Measurements from ENCODE around the gene ZNF616. TPM values are rescaled to one million over a fixed set of nuclear protein-coding genes. Genes with fewer than 3 reads are reported as not detected.
"Not testable (repeated sequence)": the region's sequence is repeated elsewhere in the genome, so short reads cannot be mapped to it uniquely, and the experiment has no call there.

Gene ZNF616
- total RNA-seq, 1 donor from 2014 or later, result 18.5 TPM

DNA sequence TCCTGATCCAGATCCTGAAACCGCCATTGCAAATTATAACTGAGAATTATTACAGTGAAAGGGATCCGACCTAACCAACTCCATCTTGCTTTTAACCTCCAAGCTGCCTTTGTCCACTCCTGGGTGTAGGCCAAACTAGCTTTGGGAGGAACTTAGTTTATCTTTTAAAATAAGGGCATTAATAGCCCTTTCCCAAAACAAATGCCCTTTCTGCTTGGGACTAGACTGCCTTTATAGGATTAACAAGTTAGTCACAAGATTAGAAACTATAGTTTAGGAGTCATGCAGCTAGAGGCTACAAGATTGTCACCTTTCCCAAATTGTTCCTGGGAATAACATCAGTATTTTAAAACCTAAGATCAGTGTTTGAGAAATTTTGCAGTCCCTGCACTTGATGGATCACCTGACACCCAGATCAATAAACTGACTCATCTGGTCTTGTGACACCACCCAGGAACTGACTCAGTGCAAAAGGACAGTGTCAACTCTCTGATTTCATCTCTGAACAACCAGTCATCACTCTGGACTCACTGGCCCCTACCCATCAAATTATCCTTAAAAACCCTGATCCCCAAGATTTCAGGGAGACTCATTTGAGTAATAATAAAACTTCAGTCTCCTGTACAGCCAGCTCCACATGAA is 40.1 kb downstream of the ZNF616 start:
- H3K27ac Mint-ChIP-seq (ENCODE audit: unreplicated experiment), result no peak overlapping the region
- peaks cover under 1% of the 10 kb centered on the region for H3K27me3 Mint-ChIP-seq (ENCODE audit: unreplicated experiment)
- TF ChIP-seq, protein P1, sequence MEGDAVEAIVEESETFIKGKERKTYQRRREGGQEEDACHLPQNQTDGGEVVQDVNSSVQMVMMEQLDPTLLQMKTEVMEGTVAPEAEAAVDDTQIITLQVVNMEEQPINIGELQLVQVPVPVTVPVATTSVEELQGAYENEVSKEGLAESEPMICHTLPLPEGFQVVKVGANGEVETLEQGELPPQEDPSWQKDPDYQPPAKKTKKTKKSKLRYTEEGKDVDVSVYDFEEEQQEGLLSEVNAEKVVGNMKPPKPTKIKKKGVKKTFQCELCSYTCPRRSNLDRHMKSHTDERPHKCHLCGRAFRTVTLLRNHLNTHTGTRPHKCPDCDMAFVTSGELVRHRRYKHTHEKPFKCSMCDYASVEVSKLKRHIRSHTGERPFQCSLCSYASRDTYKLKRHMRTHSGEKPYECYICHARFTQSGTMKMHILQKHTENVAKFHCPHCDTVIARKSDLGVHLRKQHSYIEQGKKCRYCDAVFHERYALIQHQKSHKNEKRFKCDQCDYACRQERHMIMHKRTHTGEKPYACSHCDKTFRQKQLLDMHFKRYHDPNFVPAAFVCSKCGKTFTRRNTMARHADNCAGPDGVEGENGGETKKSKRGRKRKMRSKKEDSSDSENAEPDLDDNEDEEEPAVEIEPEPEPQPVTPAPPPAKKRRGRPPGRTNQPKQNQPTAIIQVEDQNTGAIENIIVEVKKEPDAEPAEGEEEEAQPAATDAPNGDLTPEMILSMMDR (IDR thresholded peaks at IDR 0.05; ENCODE audit: unreplicated experiment), result no peak
- peaks cover 4% of the 10 kb centered on the region for H3K4me1 Mint-ChIP-seq (ENCODE audit: unreplicated experiment)
- H3K9me3 Mint-ChIP-seq (ENCODE audit: unreplicated experiment), result peaks cover 8% of the 10 kb centered on the region
- no peak overlapping the region for H3K4me3 Mint-ChIP-seq (ENCODE audit: unreplicated experiment)
- DNase-seq (ENCODE audit: low spot score), result no peak
- peaks cover 19% of the 10 kb centered on the region for H3K36me3 Mint-ChIP-seq (ENCODE audit: low read depth, unreplicated experiment)

DNA sequence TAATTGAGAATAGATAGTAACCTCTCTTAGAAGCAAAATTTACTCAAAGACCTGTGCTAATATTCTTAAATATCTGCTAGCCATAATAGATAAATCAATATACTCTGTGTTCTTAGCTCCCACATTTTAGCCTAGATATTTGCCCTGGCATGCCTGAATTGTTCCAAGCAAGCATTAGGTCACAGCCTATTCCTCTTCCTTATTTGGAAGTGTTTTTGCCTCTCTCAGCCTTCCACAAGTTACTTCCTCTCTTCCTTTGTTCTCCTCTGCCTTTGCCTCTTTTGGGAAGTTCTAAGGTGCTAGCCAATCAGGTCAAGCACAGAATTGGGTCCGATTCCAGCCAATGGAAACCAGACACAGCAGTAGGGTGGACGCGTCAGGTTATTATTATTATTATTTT is 43.3 kb downstream of the ZNF616 start:
- H3K9me3 Mint-ChIP-seq (ENCODE audit: unreplicated experiment); H3K27me3 Mint-ChIP-seq (ENCODE audit: unreplicated experiment); DNase-seq (ENCODE audit: low spot score); H3K27ac Mint-ChIP-seq (ENCODE audit: unreplicated experiment): not testable (repeated sequence)
- peak overlapping the region; percentile 96 for H3K4me3 Mint-ChIP-seq (ENCODE audit: unreplicated experiment)
- H3K4me1 Mint-ChIP-seq (ENCODE audit: unreplicated experiment), result peaks cover 15% of the 10 kb centered on the region
- H3K36me3 Mint-ChIP-seq (ENCODE audit: low read depth, unreplicated experiment), result peaks cover 32% of the 10 kb centered on the region

DNA sequence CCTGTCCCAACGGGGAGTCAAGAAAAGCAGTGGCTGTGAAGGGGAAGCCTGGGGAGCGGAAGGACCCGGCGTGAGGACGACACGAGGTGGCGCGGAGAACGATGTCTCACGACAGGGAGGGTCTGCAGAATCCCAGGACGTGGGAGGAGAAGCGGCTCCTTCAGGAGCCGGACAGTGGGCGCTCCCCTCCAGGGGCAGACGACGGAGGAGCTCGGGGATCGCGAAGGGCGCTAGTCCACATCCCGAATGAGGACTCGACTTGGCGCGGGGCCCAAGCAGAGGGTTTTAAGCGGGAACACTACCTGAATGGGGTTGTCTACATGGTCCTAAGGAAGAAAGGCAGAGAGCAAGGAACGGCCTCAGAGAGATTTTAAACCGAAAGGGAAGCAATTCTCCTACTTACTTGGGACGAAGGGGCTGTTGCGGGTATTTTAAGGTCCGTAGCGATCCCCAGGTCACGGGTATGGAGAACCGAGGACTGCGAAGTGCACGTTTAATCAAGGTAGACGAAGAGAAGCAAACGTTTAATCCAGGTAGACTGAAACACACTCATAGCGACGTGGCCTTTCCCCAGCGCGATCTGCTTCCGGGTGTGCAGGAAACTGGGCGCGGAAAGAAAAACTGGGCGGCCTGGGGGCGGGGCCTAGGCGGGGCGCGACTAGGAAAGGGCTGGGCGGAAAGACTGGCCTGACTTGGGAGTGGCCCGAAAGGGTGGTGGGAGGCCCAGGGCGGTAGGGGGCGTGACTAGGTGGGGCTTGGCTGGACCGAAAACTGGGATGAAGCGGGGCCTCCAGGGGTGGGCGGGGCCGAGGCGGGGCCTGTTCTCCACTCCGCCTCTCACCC is 44.3 kb downstream of the ZNF616 start, which contains the start of gene ZNF841:
Gene ZNF841, minus strand, starts transcription at position 594 of the 843 bp plus-strand sequence. CDS start 10,964 bp downstream, outside the sequence.
- Mint-ChIP-seq H3K9me3 (ENCODE audit: unreplicated experiment) (peaks cover 13% of the 10 kb centered on the region), H3K36me3 (ENCODE audit: low read depth, unreplicated experiment) (peaks cover 40% of the 10 kb centered on the region), H3K4me1 (ENCODE audit: unreplicated experiment) (peaks cover 15% of the 10 kb centered on the region), H3K4me3 (ENCODE audit: unreplicated experiment) (peak within 1 kb of the TSS; percentile 96), H3K27ac (ENCODE audit: unreplicated experiment) (peak within 1 kb of the TSS; percentile 86), H3K27me3 (ENCODE audit: unreplicated experiment) (peaks cover 7% of the 10 kb centered on the region)
- DNase-seq (ENCODE audit: low spot score), result peak; percentile 84
- TF ChIP-seq, protein P1 (IDR thresholded peaks at IDR 0.05; ENCODE audit: unreplicated experiment), result no peak

- TF ChIP-seq, protein P1 (IDR thresholded peaks at IDR 0.05; ENCODE audit: unreplicated experiment), result no peak
- Mint-ChIP-seq H3K9me3 (ENCODE audit: unreplicated experiment) (peaks cover 13% of the 10 kb centered on the region), H3K27me3 (ENCODE audit: unreplicated experiment) (peaks cover 7% of the 10 kb centered on the region), H3K36me3 (ENCODE audit: low read depth, unreplicated experiment) (peaks cover 47% of the 10 kb centered on the region), H3K4me1 (ENCODE audit: unreplicated experiment) (peaks cover 15% of the 10 kb centered on the region), H3K4me3 (ENCODE audit: unreplicated experiment) (peak overlapping the region; percentile 96), H3K27ac (ENCODE audit: unreplicated experiment) (peak overlapping the region; percentile 86)
- no peak for DNase-seq (ENCODE audit: low spot score)
Measured at GRCh38 chr19:52094526-52095130, 45.1 kb downstream of the ZNF616 start.

GRCh38 chr19:52086481-52086880 is 53.3 kb downstream of the ZNF616 start:
- Mint-ChIP-seq H3K4me1 (ENCODE audit: unreplicated experiment) (peaks cover 2% of the 10 kb centered on the region), H3K36me3 (ENCODE audit: low read depth, unreplicated experiment) (peaks cover 82% of the 10 kb centered on the region), H3K27ac (ENCODE audit: unreplicated experiment) (no peak overlapping the region), H3K4me3 (ENCODE audit: unreplicated experiment) (peak overlapping the region; percentile 66), H3K9me3 (ENCODE audit: unreplicated experiment) (peaks cover 14% of the 10 kb centered on the region), H3K27me3 (ENCODE audit: unreplicated experiment) (peaks cover 3% of the 10 kb centered on the region)
- DNase-seq (ENCODE audit: low spot score), result no peak
- TF ChIP-seq, protein P1 (IDR thresholded peaks at IDR 0.05; ENCODE audit: unreplicated experiment), result no peak

All from endothelial cell (in vitro differentiated cells).